H9 (cell line): ENCODE measurements around the gene SMDT1. TPM values are rescaled to one million over a fixed set of nuclear protein-coding genes. Genes with fewer than 3 reads are reported as not detected.

ENCODE experiments used
- DNase-seq: peaks from one replicate; pipeline ENCODE4 v3.0.0-alpha.2; 2017
- H2AFZ ChIP-seq: one replicate; pipeline ENCODE4 v1.6.1; 2013; ENCODE audit warnings: mild to moderate bottlenecking, low read length, control low read depth, moderate library complexity
- H2AK5ac ChIP-seq: 2 replicates; pipeline ENCODE4 v1.6.1; 2013; ENCODE audit warnings: low read length, control low read depth, mixed read lengths; ENCODE audit not compliant: insufficient read length
- H2BK120ac ChIP-seq: one replicate; pipeline ENCODE4 v1.6.1; 2013; ENCODE audit warnings: low read depth, mild to moderate bottlenecking, low read length, control low read depth, inconsistent platforms; ENCODE audit not compliant: poor library complexity, severe bottlenecking
- H2BK12ac ChIP-seq: 2 replicates; pipeline ENCODE4 v1.6.1; 2013; ENCODE audit warnings: low read length, control low read depth, mixed read lengths, low read depth; ENCODE audit not compliant: insufficient read length
- H2BK15ac ChIP-seq: 2 replicates; pipeline ENCODE4 v1.6.1; 2013; ENCODE audit warnings: low read depth, low read length, control low read depth
- H2BK20ac ChIP-seq: one replicate; pipeline ENCODE4 v1.6.1; 2013; ENCODE audit warnings: low read depth, mild to moderate bottlenecking, low read length, control low read depth, inconsistent platforms; ENCODE audit not compliant: poor library complexity, severe bottlenecking
- H2BK5ac ChIP-seq: 2 replicates; pipeline ENCODE4 v1.6.1; 2013; ENCODE audit warnings: low read length, control low read depth, mixed read lengths; ENCODE audit not compliant: insufficient read length
- H3K14ac ChIP-seq: 2 replicates; pipeline ENCODE4 v1.6.1; 2013; ENCODE audit warnings: low read length, control low read depth; ENCODE audit not compliant: insufficient read depth
- H3K18ac ChIP-seq: 2 replicates; pipeline ENCODE4 v1.6.1; 2013; ENCODE audit warnings: low read depth, mild to moderate bottlenecking, mixed read lengths, low read length, control low read depth; ENCODE audit not compliant: insufficient read length
- H3K23ac ChIP-seq: 2 replicates; pipeline ENCODE4 v1.6.1; 2013; ENCODE audit warnings: low read length, control low read depth, mixed read lengths, low read depth; ENCODE audit not compliant: insufficient read length
- H3K23me2 ChIP-seq: 2 replicates; pipeline ENCODE4 v1.6.1; 2013; ENCODE audit warnings: low read depth, mild to moderate bottlenecking, mixed read lengths, low read length, control low read depth; ENCODE audit not compliant: insufficient read length, poor library complexity, severe bottlenecking
- H3K27ac ChIP-seq: 2 replicates; pipeline ENCODE4 v1.5.1; 2013; ENCODE audit warnings: low read length, control low read depth, mixed read lengths, low read depth; ENCODE audit not compliant: insufficient read length
- H3K27me3 ChIP-seq: 2 replicates; pipeline ENCODE4 v1.6.1; 2013; ENCODE audit warnings: low read length, control low read depth, inconsistent platforms; ENCODE audit not compliant: insufficient read depth
- H3K4ac ChIP-seq: 2 replicates; pipeline ENCODE4 v1.6.1; 2013; ENCODE audit warnings: low read depth, mild to moderate bottlenecking, control low read depth, inconsistent platforms, low read length, moderate library complexity
- H3K4me1 ChIP-seq: 2 replicates; pipeline ENCODE4 v1.6.1; 2013; ENCODE audit warnings: low read length, control low read depth, inconsistent platforms; ENCODE audit not compliant: insufficient read depth
- H3K4me2 ChIP-seq: 2 replicates; pipeline ENCODE4 v1.6.1; 2013; ENCODE audit warnings: low read length, control low read depth, mixed read lengths; ENCODE audit not compliant: insufficient read length, insufficient read depth
- H3K56ac ChIP-seq: 2 replicates; pipeline ENCODE4 v1.6.1; 2013; ENCODE audit warnings: low read depth, mild to moderate bottlenecking, mixed read lengths, low read length, control low read depth; ENCODE audit not compliant: insufficient read length
- H3K79me1 ChIP-seq: 2 replicates; pipeline ENCODE4 v1.6.1; 2013; ENCODE audit warnings: low read depth, mild to moderate bottlenecking, moderate library complexity, low read length, control low read depth, inconsistent platforms; ENCODE audit not compliant: insufficient read depth, poor library complexity, severe bottlenecking
- H3K79me2 ChIP-seq: 2 replicates; pipeline ENCODE4 v1.6.1; 2013; ENCODE audit warnings: low read length, control low read depth, inconsistent platforms; ENCODE audit not compliant: insufficient read depth
- H3K9ac ChIP-seq: 2 replicates; pipeline ENCODE4 v1.6.1; 2013; ENCODE audit warnings: low read length, control low read depth, mixed read lengths; ENCODE audit not compliant: insufficient read length; ENCODE audit errors: extremely low read depth
- H3K9me3 ChIP-seq: one replicate; pipeline ENCODE4 v1.6.1; 2013; ENCODE audit warnings: low read depth, low read length, inconsistent platforms; ENCODE audit not compliant: control insufficient read depth
- H3T11ph ChIP-seq: one replicate; pipeline ENCODE4 v1.6.1; 2013; ENCODE audit warnings: mild to moderate bottlenecking, low read length, control low read depth, inconsistent platforms
- H4K20me1 ChIP-seq: one replicate; pipeline ENCODE4 v1.6.1; 2013; ENCODE audit not compliant: control insufficient read depth, insufficient read length, insufficient read depth
- H4K5ac ChIP-seq: 2 replicates; pipeline ENCODE4 v1.6.1; 2013; ENCODE audit warnings: low read depth, mild to moderate bottlenecking, mixed read lengths, low read length, control low read depth; ENCODE audit not compliant: insufficient read length
- H4K8ac ChIP-seq: replicated peaks from 2 replicates; pipeline ENCODE4 v1.6.1; 2013; ENCODE audit warnings: low read length, control low read depth, mixed read lengths, low read depth; ENCODE audit not compliant: insufficient read length
- H4K91ac ChIP-seq: 2 replicates; pipeline ENCODE4 v1.6.1; 2013; ENCODE audit warnings: low read depth, mild to moderate bottlenecking, moderate library complexity, mixed read lengths, low read length, control low read depth; ENCODE audit not compliant: insufficient read length
- H3K27ac Mint-ChIP-seq, 3 experiments: 2 replicates in 2 of 3; 3 replicates in 1 of 3; pipeline ENCODE4 v1.8.0; 2020 to 2021; ENCODE audit warnings: mixed read lengths in 3 of 3, mild to moderate bottlenecking in 1 of 3, moderate library complexity in 1 of 3
- H3K27me3 Mint-ChIP-seq: 2 replicates; pipeline ENCODE4 v1.8.0; 2021; ENCODE audit warnings: low read depth, mild to moderate bottlenecking, moderate library complexity, mixed read lengths
- H3K36me3 Mint-ChIP-seq, 3 experiments: 2 replicates in 2 of 3; 3 replicates in 1 of 3; pipeline ENCODE4 v1.8.0; 2020 to 2021; ENCODE audit warnings: low read depth in 3 of 3, mixed read lengths in 3 of 3; ENCODE audit not compliant: insufficient read depth in 1 of 3
- H3K4me1 Mint-ChIP-seq, 2 experiments: 2 replicates each; pipeline ENCODE4 v1.8.0; 2020; ENCODE audit warnings: mixed read lengths in 2 of 2
- H3K4me3 Mint-ChIP-seq, 2 experiments: 2 replicates in 1 of 2; 3 replicates in 1 of 2; pipeline ENCODE4 v1.8.0; 2020 to 2021; ENCODE audit warnings: mild to moderate bottlenecking in 2 of 2, mixed read lengths in 2 of 2, moderate library complexity in 1 of 2
- H3K9me3 Mint-ChIP-seq, 2 experiments: 2 replicates in 1 of 2; 3 replicates in 1 of 2; pipeline ENCODE4 v1.8.0; 2020; ENCODE audit warnings: mild to moderate bottlenecking in 2 of 2, mixed read lengths in 2 of 2, moderate library complexity in 1 of 2
- CTCF ChIP-seq: fragments of 200-600 bp; sonication (generic); conservative IDR thresholded peaks from 3 replicates; pipeline ENCODE4 v1.8.0; 2021; ENCODE audit warnings: antibody characterized with exemption, mild to moderate bottlenecking
- total RNA-seq: library from RNA; stranded (reverse); gene quantifications from 2 replicates; pipeline ENCODE4 v1.2.1, GENCODE V29; 2021

The SMDT1 gene
- total RNA-seq, 1 experiment from 2014 or later = 45.0 TPM

DNA sequence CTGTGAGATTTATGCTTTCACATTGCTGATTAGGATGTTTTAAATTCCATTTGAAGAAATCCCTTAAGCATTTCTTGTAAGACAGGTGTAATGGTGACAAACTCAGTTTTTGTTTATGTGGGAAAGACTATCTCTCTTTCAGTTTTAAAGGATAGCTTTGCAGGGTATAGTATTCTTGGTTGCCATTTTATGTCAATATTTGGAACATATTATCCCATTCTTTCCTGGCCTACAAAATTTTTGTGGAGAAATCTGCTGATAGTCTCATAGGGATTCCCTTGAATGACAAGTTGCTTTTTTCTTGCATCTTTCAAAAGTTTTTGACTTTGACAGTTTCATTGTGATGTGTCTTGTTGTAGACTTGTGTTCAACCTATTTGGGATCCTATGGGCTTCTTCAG lies 37.7 kb upstream of the SMDT1 start:
- H4K20me1 ChIP-seq = no peaks in the 10 kb centered on the region
- peaks cover 29% of the 10 kb centered on the region for H3K27me3 Mint-ChIP-seq
- no peak overlapping the region for H2BK5ac ChIP-seq
- no peak overlapping the region for H3K56ac ChIP-seq
- no peak overlapping the region for H3K27ac ChIP-seq
- H3K18ac ChIP-seq = no peak overlapping the region
- no peaks in the 10 kb centered on the region for H3K4me1 Mint-ChIP-seq
- H4K5ac ChIP-seq = no peak overlapping the region
- no peak overlapping the region for H2BK20ac ChIP-seq
- H4K91ac ChIP-seq = no peak overlapping the region
- no peak overlapping the region for H3T11ph ChIP-seq
- H3K36me3 Mint-ChIP-seq = peaks cover 0 to 2% (median 0%) of the 10 kb centered on the region in 3 experiments; a peak in 1 of 7 replicates
- H3K23ac ChIP-seq = no peak overlapping the region
- no peak overlapping the region for H2BK120ac ChIP-seq
- no peak overlapping the region for H2AFZ ChIP-seq
- TF ChIP-seq CTCF = no peak
- H3K79me1 ChIP-seq = no peaks in the 10 kb centered on the region
- no peak overlapping the region for H3K4me2 ChIP-seq
- H3K9me3 Mint-ChIP-seq = peaks cover 14 to 21% of the 10 kb centered on the region in 2 experiments
- no peaks in the 10 kb centered on the region for H3K4me1 ChIP-seq
- no peak overlapping the region for H3K14ac ChIP-seq
- no peak overlapping the region for H2BK12ac ChIP-seq
- no peaks in the 10 kb centered on the region for H3K23me2 ChIP-seq
- H3K27me3 ChIP-seq = no peaks in the 10 kb centered on the region
- no peak for DNase-seq
- H2AK5ac ChIP-seq = no peak overlapping the region
- H3K27ac Mint-ChIP-seq = no peak overlapping the region
- no peaks in the 10 kb centered on the region for H3K9me3 ChIP-seq
- H3K4ac ChIP-seq = no peak overlapping the region
- no peak overlapping the region for H4K8ac ChIP-seq
- H2BK15ac ChIP-seq = no peak overlapping the region
- no peaks in the 10 kb centered on the region for H3K79me2 ChIP-seq
- H3K4me3 Mint-ChIP-seq = no peak overlapping the region
- H3K9ac ChIP-seq = no peak overlapping the region
